Muscle of leg (tissue), 11 donors: Measurements from ENCODE around the gene STK32C. TPM values are rescaled to one million over a fixed set of nuclear protein-coding genes. Genes with fewer than 3 reads are reported as not detected.
"Not testable (repeated sequence)": the region's sequence is repeated elsewhere in the genome, so short reads cannot be mapped to it uniquely, and the experiment has no call there.

Experiments
- DNase-seq: peaks from one replicate; pipeline ENCODE4 v3.0.0; 2013
- H3K27ac ChIP-seq: one replicate; pipeline ENCODE4 v1.5.1; 2013; ENCODE audit warnings: mild to moderate bottlenecking, low read length, control low read depth
- H3K27me3 ChIP-seq: one replicate; pipeline ENCODE4 v1.6.1; 2013; ENCODE audit warnings: low read length; ENCODE audit not compliant: control insufficient read depth, insufficient read depth
- H3K36me3 ChIP-seq: one replicate; pipeline ENCODE4 v1.6.1; 2013; ENCODE audit warnings: low read length; ENCODE audit not compliant: control insufficient read depth, insufficient read depth
- H3K4me1 ChIP-seq: one replicate; pipeline ENCODE4 v1.6.1; 2013; ENCODE audit warnings: low read length; ENCODE audit not compliant: control insufficient read depth, insufficient read depth
- H3K4me3 ChIP-seq: one replicate; pipeline ENCODE4 v1.5.1; 2013; ENCODE audit warnings: low read length, control low read depth
- H3K9me3 ChIP-seq: replicated peaks from 2 replicates; pipeline ENCODE4 v1.6.1; 2013; ENCODE audit warnings: low read depth, low read length; ENCODE audit not compliant: control insufficient read depth
- WGBS: methylation state at CpG from one replicate; pipeline ENCODE4 v1.1.5; 2013; ENCODE audit warnings: missing lambda C conversion rate; ENCODE audit not compliant: insufficient coverage; 5-methylcytosine and 5-hydroxymethylcytosine counted together
- polyA plus RNA-seq, 8 donors: library from polyadenylated mRNA; unstranded; fragments of 120-200 nt; gene quantifications; one replicate each; pipeline versions ENCODE4 v1.2.1 to v1.2.3, GENCODE V29; 2013; ENCODE audit warnings: inconsistent platforms in 1 of 8, low replicate concordance in 1 of 8; ENCODE audit not compliant: insufficient read length in 8 of 8, insufficient read depth in 1 of 8
- total RNA-seq: library from RNA; stranded (reverse); fragments of 120-200 nt; gene quantifications from one replicate; pipeline ENCODE4 v1.2.4, GENCODE V29; 2013

The STK32C gene
- total and polyA plus RNA-seq, 9 donors, result 9.4 to 14.7 (median 12.0) TPM

DNA sequence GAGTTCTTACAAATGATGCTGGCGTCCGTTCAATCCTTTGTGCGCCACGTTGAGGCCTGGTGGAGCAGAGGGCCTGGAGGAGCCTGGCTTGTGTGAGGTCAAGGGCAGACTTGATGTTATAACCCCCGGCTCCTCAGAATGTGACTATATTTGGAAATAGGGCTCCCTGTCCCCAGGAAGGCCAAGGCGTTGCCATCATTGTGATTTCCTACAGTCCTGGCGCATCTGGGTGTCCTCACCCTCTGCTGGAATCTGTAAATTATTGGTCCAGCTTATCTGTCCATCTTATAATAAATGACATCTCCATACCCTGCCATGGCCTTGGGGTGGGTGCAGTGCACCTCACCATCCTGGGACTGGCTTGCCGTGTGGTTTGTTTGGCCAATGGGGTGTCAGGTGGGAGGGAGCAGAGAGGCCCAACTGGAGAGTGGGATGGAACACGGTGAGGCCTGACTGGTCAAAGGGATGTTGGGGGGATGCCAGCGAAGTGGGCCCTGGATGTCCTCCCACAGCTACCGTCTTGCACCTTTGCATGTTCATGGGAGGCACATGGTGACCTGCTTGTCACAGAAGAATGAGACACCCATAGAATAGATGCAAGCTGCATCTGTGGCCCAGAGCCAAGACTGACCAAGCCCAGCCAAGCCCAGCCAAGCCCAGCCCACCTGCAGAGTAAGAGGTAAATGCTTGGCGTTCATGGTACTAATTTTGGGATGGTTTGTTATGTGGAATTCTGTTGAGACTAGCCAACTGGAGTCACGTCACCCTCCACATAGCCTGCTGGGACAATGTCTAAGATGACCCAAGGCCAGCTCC is 13.1 kb upstream of the STK32C start:
- Histone ChIP-seq H3K4me3 (no peak overlapping the region), H3K27ac (no peak overlapping the region), H3K4me1 (no peaks in the 10 kb centered on the region), H3K36me3 (peaks cover 11% of the 10 kb centered on the region), H3K9me3 (no peaks in the 10 kb centered on the region), H3K27me3 (no peaks in the 10 kb centered on the region)
- 82% methylated on average over 7 of the region's 13 CpGs for WGBS
- DNase-seq, result no peak

- 46% methylated on average over 10 of the region's 15 CpGs for WGBS
- no peaks in the 10 kb centered on the region for H3K9me3 ChIP-seq
- H3K36me3 ChIP-seq, result peaks cover 7% of the 10 kb centered on the region
- no peaks in the 10 kb centered on the region for H3K4me1 ChIP-seq
- no peak overlapping the region for H3K4me3 ChIP-seq
- peak; percentile 28 for DNase-seq
- H3K27ac ChIP-seq, result no peak overlapping the region
- no peaks in the 10 kb centered on the region for H3K27me3 ChIP-seq
Measured at GRCh38 chr10:132319853-132320653, 12.3 kb upstream of the STK32C start.

- WGBS, result 90% methylated on average over 2 of the region's 6 CpGs
- H3K36me3 ChIP-seq, DNase-seq: not testable (repeated sequence)
Measured at GRCh38 chr10:132317477-132317876, 9.7 kb upstream of the STK32C start.

GRCh38 chr10:132316133-132316532 is 8.4 kb upstream of the STK32C start:
- DNase-seq, result no peak
- peaks cover 4% of the 10 kb centered on the region for H3K27me3 ChIP-seq
- no peak overlapping the region for H3K4me3 ChIP-seq
- H3K9me3 ChIP-seq, result peaks cover 4% of the 10 kb centered on the region
- WGBS, result 100% methylated on average over 2 of the region's 5 CpGs
- no peaks in the 10 kb centered on the region for H3K36me3 ChIP-seq
- peaks cover 4% of the 10 kb centered on the region for H3K4me1 ChIP-seq
- H3K27ac ChIP-seq, result no peak overlapping the region

More at GRCh38 chr10:132317477-132317876, 9.7 kb upstream of the STK32C start:
- not testable (repeated sequence) for H3K27ac ChIP-seq, H3K4me3 ChIP-seq, H3K9me3 ChIP-seq, H3K4me1 ChIP-seq, H3K27me3 ChIP-seq

DNA sequence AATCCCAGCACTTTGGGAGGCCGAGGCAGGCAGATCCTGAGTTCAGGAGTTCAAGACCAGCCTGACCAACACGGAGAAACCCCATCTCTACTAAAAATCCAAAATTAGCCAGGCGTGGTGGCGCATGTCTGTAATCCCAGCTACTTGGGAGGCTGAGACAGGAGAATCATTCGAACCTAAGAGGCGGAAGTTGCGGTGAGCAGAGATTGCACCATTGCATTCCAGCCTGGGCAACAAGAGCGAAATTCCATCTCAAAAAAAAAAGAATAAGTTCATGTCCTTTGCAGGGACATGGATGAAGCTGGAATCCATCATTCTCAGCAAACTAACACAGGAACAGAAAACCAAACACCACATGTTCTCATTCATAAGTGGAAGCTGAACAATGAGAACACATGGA is 7.1 kb upstream of the STK32C start:
- not testable (repeated sequence) for H3K27ac ChIP-seq, H3K4me1 ChIP-seq, H3K4me3 ChIP-seq, H3K36me3 ChIP-seq, DNase-seq, H3K27me3 ChIP-seq, H3K9me3 ChIP-seq
- WGBS, result 98% methylated on average over 5 of the region's 8 CpGs

DNA sequence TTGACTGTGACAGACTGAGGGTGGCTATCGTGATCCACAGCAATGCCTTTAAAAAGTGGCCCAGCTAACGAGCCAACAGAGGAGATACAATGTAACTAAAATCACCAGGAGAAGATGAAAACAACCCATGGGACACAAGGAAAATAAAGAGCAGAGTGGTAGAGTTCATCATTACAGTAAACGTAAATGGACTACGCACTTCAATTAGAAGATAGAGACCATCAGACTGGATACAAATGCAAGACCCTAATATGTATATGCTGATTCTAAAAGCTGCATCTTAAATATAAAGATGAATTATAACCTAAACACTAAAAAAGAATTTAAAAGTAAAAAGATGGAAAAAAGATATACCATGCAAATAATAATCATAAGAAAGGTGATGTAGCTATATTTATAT is 6.6 kb upstream of the STK32C start:
- Histone ChIP-seq H3K9me3 (peaks cover 4% of the 10 kb centered on the region), H3K27me3 (peaks cover 13% of the 10 kb centered on the region), H3K27ac (no peak overlapping the region), H3K36me3 (no peaks in the 10 kb centered on the region), H3K4me3 (no peak overlapping the region), H3K4me1 (peaks cover 4% of the 10 kb centered on the region)
- 100% methylated on average over 2 of the region's 4 CpGs for WGBS
- DNase-seq, result no peak

DNA sequence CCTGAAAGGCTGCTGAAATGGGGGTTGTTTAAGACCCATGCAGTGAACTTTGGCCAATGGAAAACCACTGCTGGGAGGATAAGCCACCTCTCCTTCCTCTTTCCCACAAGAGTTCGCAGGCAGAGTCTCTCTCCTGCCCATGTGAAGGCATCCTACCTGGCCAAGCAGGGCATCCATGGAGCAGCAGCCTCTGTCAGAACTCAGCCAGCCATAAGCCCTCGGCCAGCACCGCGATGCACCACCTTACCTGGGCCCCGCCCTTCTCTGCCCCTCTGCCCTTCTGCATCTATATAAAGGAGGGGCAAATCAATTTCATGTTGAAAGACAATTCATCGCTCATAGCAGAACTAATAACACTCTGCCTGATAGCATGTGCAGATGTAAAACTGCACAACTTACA is 6.1 kb upstream of the STK32C start:
- Histone ChIP-seq H3K27me3 (peaks cover 16% of the 10 kb centered on the region), H3K9me3 (peaks cover 4% of the 10 kb centered on the region), H3K4me1 (peaks cover 8% of the 10 kb centered on the region), H3K27ac (no peak overlapping the region), H3K4me3 (no peak overlapping the region), H3K36me3 (no peaks in the 10 kb centered on the region)
- WGBS, result 92% methylated on average over 4 of the region's 6 CpGs
- DNase-seq, result no peak

DNA sequence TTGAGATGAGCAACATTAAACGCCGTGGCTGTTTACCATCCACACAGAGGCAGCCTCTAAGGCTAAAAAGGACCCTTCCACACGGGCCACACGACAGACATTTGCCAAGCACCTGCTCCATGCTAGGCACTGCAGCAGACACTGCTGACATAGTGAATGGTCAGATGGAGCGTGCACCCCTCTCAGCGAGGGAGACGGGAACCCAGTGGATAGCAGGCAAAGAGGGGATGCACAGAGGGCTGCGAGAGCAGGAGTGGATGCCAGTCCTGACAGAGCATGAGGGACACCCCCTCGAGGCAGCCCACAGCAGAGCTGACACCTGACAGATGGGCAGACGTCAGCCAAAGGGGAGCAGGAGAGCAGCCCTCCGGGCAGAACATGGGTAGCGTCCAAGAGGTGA is 5.6 kb upstream of the STK32C start:
- no peak overlapping the region for H3K4me3 ChIP-seq
- no peaks in the 10 kb centered on the region for H3K36me3 ChIP-seq
- H3K9me3 ChIP-seq, result peaks cover 4% of the 10 kb centered on the region
- DNase-seq, result no peak
- peaks cover 16% of the 10 kb centered on the region for H3K27me3 ChIP-seq
- 92% methylated on average over 12 of the region's 12 CpGs for WGBS
- H3K4me1 ChIP-seq, result peaks cover 12% of the 10 kb centered on the region
- no peak overlapping the region for H3K27ac ChIP-seq

DNA sequence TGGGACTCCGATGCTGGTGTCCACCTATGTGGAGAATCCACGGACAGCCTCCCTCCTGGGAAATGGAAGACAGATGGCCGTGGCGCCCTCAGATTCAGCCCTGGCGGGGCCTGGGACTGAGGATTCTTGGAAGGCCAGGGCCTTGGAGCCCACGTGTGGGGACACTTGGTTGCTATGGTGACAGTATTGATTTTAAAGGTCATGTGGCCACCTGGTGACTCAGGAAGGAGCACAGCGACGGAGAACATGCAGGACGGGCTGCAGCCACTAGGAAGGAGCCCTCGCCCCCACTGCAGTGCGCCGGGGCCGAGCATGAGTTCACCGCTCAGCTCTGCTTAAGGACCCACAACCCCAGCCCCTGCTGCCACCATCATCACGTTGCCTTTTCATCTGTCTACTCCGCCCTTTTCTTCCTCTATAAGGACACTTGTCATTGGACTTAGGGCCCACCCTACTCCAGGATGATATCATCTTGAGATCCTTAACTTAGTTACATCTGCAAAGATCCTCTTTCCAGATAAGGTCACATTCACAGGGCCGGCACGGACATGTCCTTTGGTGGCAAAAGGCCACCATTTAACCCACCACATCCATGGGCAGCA is 3.7 kb upstream of the STK32C start:
- Histone ChIP-seq H3K9me3 (peaks cover 4% of the 10 kb centered on the region), H3K4me3 (no peak overlapping the region), H3K27me3 (peaks cover 22% of the 10 kb centered on the region), H3K36me3 (no peaks in the 10 kb centered on the region), H3K27ac (no peak overlapping the region), H3K4me1 (peaks cover 17% of the 10 kb centered on the region)
- 55% methylated on average over 18 of the region's 18 CpGs for WGBS
- DNase-seq, result no peak

- no peak for DNase-seq
Measured at GRCh38 chr10:132310701-132311337, 3.1 kb upstream of the STK32C start.

More at GRCh38 chr10:132310701-132311337, 3.1 kb upstream of the STK32C start:
- 76% methylated on average over 14 of the region's 17 CpGs for WGBS
- Histone ChIP-seq H3K36me3 (no peaks in the 10 kb centered on the region), H3K27me3 (peaks cover 28% of the 10 kb centered on the region), H3K9me3 (peaks cover 4% of the 10 kb centered on the region), H3K4me3 (no peak overlapping the region), H3K4me1 (peaks cover 17% of the 10 kb centered on the region), H3K27ac (no peak overlapping the region)
